RPMI7951 (cell line): ENCODE data around the gene PTH2. TPM values are rescaled to one million over a fixed set of nuclear protein-coding genes. Genes with fewer than 3 reads are reported as not detected.
"Not testable (repeated sequence)": the region's sequence is repeated elsewhere in the genome, so short reads cannot be mapped to it uniquely, and the experiment has no call there.

Source experiments
- DNase-seq: peaks from one replicate; pipeline ENCODE4 v3.0.0-alpha.2; 2012; ENCODE audit warnings: low read depth
- total RNA-seq: library from RNA; depleted of rRNA; stranded (reverse); fragments of >200 nt; shearing (Covaris generic); gene quantifications from 2 replicates; pipeline ENCODE4 v1.2.3, GENCODE V29; 2014

The PTH2 gene
- total RNA-seq, 1 experiment from 2014 or later = not detected

- DNase-seq = peak; percentile 45
Measured at GRCh38 chr19:49447485-49448431, 24.5 kb upstream of the PTH2 start.

GRCh38 chr19:49445997-49446396, 22.8 kb upstream of the PTH2 start:
- no peak for DNase-seq

- not testable (repeated sequence) for DNase-seq
Measured at GRCh38 chr19:49444100-49444700, 21.0 kb upstream of the PTH2 start.

- peak; percentile 95 for DNase-seq
Measured at GRCh38 chr19:49443366-49444099, 20.3 kb upstream of the PTH2 start.

GRCh38 chr19:49442771-49443365, 19.6 kb upstream of the PTH2 start:
- peak; percentile 93 for DNase-seq

GRCh38 chr19:49442354-49442753, 19.1 kb upstream of the PTH2 start:
- peak; percentile 64 for DNase-seq

- no peak for DNase-seq
Measured at GRCh38 chr19:49441960-49442350, 18.7 kb upstream of the PTH2 start.

GRCh38 chr19:49441210-49441959, 18.1 kb upstream of the PTH2 start, which contains the start of gene SLC17A7:
TSS of gene SLC17A7 (minus strand) at chr19:49441527. CDS start at chr19:49441379, 148 bp downstream.
- peak; percentile 64 for DNase-seq

GRCh38 chr19:49440439-49441209, 17.4 kb upstream of the PTH2 start:
- no peak for DNase-seq

- no peak for DNase-seq
Measured at GRCh38 chr19:49439836-49440235, 16.6 kb upstream of the PTH2 start.

GRCh38 chr19:49438261-49438660, 15.0 kb upstream of the PTH2 start:
- no peak for DNase-seq

GRCh38 chr19:49437231-49437630, 14.0 kb upstream of the PTH2 start:
- no peak for DNase-seq

GRCh38 chr19:49436381-49437017, 13.3 kb upstream of the PTH2 start:
- DNase-seq = no peak

GRCh38 chr19:49435670-49436069, 12.4 kb upstream of the PTH2 start:
- no peak for DNase-seq

- DNase-seq = no peak
Measured at GRCh38 chr19:49434907-49435583, 11.8 kb upstream of the PTH2 start.

GRCh38 chr19:49433240-49433901, 10.1 kb upstream of the PTH2 start:
- no peak for DNase-seq

GRCh38 chr19:49432141-49433073, 9.2 kb upstream of the PTH2 start:
- no peak for DNase-seq

- DNase-seq = no peak
Measured at GRCh38 chr19:49431330-49431749, 8.1 kb upstream of the PTH2 start.
